Activated CD8-positive, alpha-beta T cell treated with anti-CD3 and anti-CD28 coated beads for 36 hours (primary cell): ENCODE results near the gene TNS4. TPM values are rescaled to one million over a fixed set of nuclear protein-coding genes. Genes with fewer than 3 reads are reported as not detected.

Source experiments
- ATAC-seq: fragments of 200-7000 bp; cut with Tn5 transposase; one replicate; pipeline ENCODE4 v1.10.0; 2021; ENCODE audit warnings: mild to moderate bottlenecking, moderate library complexity
- CTCF ChIA-PET: fragments of 350-600 bp; sonication (Branson Sonifier 250); formaldehyde crosslinking; loops from one replicate; lab custom pipeline; 2021; ENCODE audit warnings: antibody characterized with exemption; lab: Charles Lee
- POLR2A ChIA-PET: fragments of 350-600 bp; sonication (Branson Sonifier 250); formaldehyde crosslinking; loops from one replicate; lab custom pipeline; 2021; ENCODE audit warnings: antibody characterized with exemption; lab: Charles Lee
- DNase-seq: peaks from one replicate; pipeline ENCODE4 v3.0.0-alpha.2; 2020
- H3K27ac Mint-ChIP-seq: one replicate; pipeline ENCODE4 v1.8.0; 2021; ENCODE audit warnings: mild to moderate bottlenecking, mixed read lengths
- H3K27me3 Mint-ChIP-seq: one replicate; pipeline ENCODE4 v1.8.0; 2021; ENCODE audit warnings: mixed read lengths
- H3K36me3 Mint-ChIP-seq: one replicate; pipeline ENCODE4 v1.8.0; 2021; ENCODE audit warnings: low read depth, mixed read lengths
- H3K4me1 Mint-ChIP-seq: one replicate; pipeline ENCODE4 v1.8.0; 2021; ENCODE audit warnings: low read depth, mixed read lengths
- H3K4me3 Mint-ChIP-seq: one replicate; pipeline ENCODE4 v1.8.0; 2021; ENCODE audit warnings: mild to moderate bottlenecking, moderate library complexity, mixed read lengths
- H3K9me3 Mint-ChIP-seq: one replicate; pipeline ENCODE4 v1.8.0; 2021; ENCODE audit warnings: mixed read lengths
- intact Hi-C: fragments of 100-400 bp; cut with micrococcal nuclease; formaldehyde crosslinking; loops from one replicate; pipeline ENCODE4 v1.10.0; 2022
- total RNA-seq, 2 experiments: library from RNA; stranded (reverse); gene quantifications; one replicate each; pipeline ENCODE4 v1.2.3, GENCODE V29; 2021
- TF ChIP-seq, protein P1 (sequence below): fragments of 200-600 bp; IDR thresholded peaks from one replicate; pipeline ENCODE4 v1.8.0; 2022; ENCODE audit warnings: antibody characterized with exemption, mild to moderate bottlenecking

Gene TNS4
- total RNA-seq, 2 experiments from 2014 or later, result 5.8 to 6.3 TPM

DNA sequence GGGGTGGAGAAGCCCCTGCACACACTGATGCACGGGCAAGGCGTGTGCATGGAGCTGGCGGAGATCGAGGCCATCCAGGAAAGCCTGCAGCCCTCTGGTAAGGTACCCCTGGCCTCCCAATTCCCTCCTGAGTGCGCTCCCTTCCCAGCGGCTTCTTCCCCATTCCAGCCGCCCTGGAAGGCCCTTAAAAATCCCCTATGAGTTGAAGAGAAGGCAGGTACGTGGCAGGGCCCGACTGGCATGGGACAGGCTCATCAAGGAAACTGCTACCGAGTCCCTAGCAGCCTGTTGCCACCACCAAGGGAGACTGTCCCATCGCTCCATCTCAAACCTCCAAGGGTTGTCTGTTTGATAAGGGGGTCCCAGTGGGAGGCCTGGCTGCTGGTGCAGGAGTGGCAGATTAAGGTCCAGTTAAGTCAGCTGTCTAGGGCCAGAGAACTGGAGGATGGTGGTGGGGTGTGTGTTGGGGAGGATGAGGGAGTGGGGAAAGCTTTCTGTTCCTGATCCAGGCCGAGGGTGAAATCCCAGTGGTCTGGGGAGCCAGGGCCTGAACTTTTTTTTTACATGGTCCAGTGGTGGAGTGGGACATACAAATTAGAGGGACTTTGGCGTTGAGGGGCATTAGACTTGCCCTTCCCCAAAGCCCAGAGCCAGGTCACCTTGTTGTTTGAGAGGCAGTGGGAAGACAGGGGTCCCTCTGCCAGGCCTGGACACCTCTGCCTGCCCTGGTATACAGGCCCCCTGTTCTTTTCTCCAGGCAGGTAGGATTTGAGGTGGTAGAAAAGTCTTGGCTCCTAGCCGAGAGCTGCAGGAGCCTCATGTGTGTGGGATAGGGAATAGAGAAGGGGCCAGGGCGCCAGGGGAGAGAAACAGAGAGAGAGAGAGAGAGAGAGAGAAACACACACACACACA, 57.2 kb downstream of the TNS4 start:
- peak overlapping the region; percentile 83 for H3K27ac Mint-ChIP-seq
- intact Hi-C loops, result loop anchor here (5.0 kb wide), 1 partner anchor 88 kb away; no protein-coding TSS in a partner anchor
- H3K4me1 Mint-ChIP-seq, result peaks cover 28% of the 10 kb centered on the region
- DNase-seq (no peak), ATAC-seq (peak; percentile 9)
- CTCF ChIA-PET, result interaction anchor here (0.8 to 8.6 kb wide), 13 partner anchors 10 to 118 kb away, joined by 3 to 97 read pairs (median 7); partner anchors contain the start of gene TOP2A
- peaks cover 5% of the 10 kb centered on the region for H3K27me3 Mint-ChIP-seq
- POLR2A ChIA-PET, result interaction anchor here (0.7 to 1.4 kb wide), 12 partner anchors 12 to 144 kb away, joined by 3 to 9 read pairs (median 4); partner anchors contain the start of gene TOP2A
- H3K9me3 Mint-ChIP-seq, result no peaks in the 10 kb centered on the region
- H3K36me3 Mint-ChIP-seq, result no peaks in the 10 kb centered on the region
- H3K4me3 Mint-ChIP-seq, result peak overlapping the region; percentile 62
- TF ChIP-seq, protein P1, sequence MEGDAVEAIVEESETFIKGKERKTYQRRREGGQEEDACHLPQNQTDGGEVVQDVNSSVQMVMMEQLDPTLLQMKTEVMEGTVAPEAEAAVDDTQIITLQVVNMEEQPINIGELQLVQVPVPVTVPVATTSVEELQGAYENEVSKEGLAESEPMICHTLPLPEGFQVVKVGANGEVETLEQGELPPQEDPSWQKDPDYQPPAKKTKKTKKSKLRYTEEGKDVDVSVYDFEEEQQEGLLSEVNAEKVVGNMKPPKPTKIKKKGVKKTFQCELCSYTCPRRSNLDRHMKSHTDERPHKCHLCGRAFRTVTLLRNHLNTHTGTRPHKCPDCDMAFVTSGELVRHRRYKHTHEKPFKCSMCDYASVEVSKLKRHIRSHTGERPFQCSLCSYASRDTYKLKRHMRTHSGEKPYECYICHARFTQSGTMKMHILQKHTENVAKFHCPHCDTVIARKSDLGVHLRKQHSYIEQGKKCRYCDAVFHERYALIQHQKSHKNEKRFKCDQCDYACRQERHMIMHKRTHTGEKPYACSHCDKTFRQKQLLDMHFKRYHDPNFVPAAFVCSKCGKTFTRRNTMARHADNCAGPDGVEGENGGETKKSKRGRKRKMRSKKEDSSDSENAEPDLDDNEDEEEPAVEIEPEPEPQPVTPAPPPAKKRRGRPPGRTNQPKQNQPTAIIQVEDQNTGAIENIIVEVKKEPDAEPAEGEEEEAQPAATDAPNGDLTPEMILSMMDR, result peak; percentile 18

DNA sequence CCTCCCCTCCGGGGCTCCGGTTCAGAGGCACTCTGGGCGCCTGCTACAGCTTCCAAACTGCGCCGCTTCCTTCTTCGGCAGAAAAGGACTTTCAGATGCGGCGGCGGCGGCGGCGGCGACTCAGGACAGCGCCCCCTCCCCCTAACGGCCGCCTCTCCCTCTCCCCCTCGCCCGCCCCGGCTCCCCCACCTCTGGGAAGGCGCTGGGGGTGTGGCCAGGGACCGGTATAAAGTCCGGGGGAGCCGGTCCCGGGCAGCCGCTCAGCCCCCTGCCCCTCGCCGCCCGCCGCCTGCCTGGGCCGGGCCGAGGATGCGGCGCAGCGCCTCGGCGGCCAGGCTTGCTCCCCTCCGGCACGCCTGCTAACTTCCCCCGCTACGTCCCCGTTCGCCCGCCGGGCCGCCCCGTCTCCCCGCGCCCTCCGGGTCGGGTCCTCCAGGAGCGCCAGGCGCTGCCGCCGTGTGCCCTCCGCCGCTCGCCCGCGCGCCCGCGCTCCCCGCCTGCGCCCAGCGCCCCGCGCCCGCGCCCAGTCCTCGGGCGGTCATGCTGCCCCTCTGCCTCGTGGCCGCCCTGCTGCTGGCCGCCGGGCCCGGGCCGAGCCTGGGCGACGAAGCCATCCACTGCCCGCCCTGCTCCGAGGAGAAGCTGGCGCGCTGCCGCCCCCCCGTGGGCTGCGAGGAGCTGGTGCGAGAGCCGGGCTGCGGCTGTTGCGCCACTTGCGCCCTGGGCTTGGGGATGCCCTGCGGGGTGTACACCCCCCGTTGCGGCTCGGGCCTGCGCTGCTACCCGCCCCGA, 58.0 kb downstream of the TNS4 start, which contains the start of gene IGFBP4:
IGFBP4 (plus strand) TSS at position 255 of the 792 bp plus-strand sequence; CDS start at position 541, 286 bp downstream.
- peak within 1 kb of the TSS; percentile 83 for H3K27ac Mint-ChIP-seq
- peak within 1 kb of the TSS; percentile 62 for H3K4me3 Mint-ChIP-seq
- ChIA-PET POLR2A (interaction anchor here (0.7 to 1.9 kb wide), 13 partner anchors 12 to 127 kb away, joined by 3 to 9 read pairs (median 3); partner anchors contain the start of gene TOP2A), CTCF (interaction anchor here (0.8 to 8.6 kb wide), 14 partner anchors 9 to 119 kb away, joined by 3 to 97 read pairs (median 6); partner anchors contain the start of gene TOP2A)
- H3K4me1 Mint-ChIP-seq, result peaks cover 27% of the 10 kb centered on the region
- intact Hi-C loops, result loop anchor here (5.0 kb wide), 1 partner anchor 89 kb away; no protein-coding TSS in a partner anchor
- peak; percentile 76 for DNase-seq
- H3K36me3 Mint-ChIP-seq, result no peaks in the 10 kb centered on the region
- TF ChIP-seq, protein P1, result peak; percentile 70
- H3K9me3 Mint-ChIP-seq, result no peaks in the 10 kb centered on the region
- peaks cover 5% of the 10 kb centered on the region for H3K27me3 Mint-ChIP-seq
- peak; percentile 77 for ATAC-seq

DNA sequence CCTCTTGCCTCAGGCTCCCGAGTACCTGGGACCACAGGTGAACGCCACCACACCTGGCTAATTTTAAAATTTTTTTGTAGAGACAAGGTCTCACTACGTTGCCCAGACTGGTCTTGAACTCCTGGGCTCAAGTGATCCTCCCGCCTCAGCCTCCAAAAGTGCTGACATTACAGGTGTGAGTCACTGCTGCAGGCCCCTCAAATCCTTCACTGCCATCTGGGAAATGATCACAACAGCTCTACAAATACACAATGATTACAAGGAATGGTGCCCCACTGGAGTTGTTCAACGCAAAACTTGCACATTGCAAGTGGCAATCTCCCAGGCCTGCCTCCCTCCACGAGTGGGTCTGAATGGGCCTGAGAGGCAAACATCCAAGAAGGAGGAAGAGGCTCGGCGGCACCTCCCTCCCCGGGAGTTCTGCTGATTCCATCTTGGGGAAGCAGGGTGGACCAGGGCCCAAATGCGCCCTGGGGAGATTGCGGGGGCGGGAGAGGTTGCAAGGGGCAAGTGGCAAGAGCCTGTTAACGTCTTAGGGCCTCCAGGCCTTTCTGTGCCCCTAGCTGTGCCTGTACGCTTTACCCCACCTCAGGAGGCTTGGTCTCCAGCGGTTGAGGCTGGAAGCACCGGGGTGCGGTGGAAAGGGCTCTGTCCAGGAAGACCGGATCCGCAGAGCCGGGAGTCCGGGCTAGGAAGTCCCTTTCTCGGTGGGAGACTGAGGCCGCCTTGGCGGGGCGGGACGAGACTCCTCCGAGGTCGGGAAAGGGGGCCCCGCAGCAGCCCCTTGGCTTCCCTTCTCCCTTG, 58.8 kb downstream of the TNS4 start:
- CTCF ChIA-PET, result interaction anchor here (1.2 to 8.6 kb wide), 6 partner anchors 16 to 119 kb away, joined by 3 to 97 read pairs (median 7); partner anchors contain the start of gene TOP2A
- TF ChIP-seq, protein P1, result no peak

DNA sequence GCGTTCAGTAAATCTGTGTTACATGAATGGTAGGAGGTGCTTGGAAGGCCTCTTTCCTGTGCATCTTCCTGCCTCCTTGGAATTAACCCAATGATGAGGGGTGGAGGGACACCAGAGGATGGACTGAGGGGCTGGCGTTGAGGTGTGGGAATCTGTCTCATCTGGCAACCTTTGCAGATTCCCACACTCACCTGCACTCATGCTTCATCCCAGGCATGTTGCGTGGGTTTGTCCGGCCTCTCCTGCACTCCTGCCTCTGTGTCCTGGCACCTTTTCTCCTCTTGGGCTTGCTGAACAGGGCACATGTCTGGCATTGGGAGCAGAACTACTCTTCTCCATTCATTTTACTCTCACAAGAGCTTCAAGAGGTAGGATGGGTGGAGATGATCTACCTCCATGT, 61.3 kb downstream of the TNS4 start:
- intact Hi-C loops, result loop anchor here (5.0 kb wide), 1 partner anchor 92 kb away; no protein-coding TSS in a partner anchor
- DNase-seq, result no peak
- H3K4me3 Mint-ChIP-seq, result no peak overlapping the region
- H3K27ac Mint-ChIP-seq, result no peak overlapping the region
- CTCF ChIA-PET, result interaction anchor here (0.5 to 8.6 kb wide), 6 partner anchors 10 to 120 kb away, joined by 3 to 97 read pairs (median 5); no protein-coding TSS in a partner anchor
- H3K9me3 Mint-ChIP-seq, result no peaks in the 10 kb centered on the region
- H3K4me1 Mint-ChIP-seq, result peaks cover 20% of the 10 kb centered on the region
- ATAC-seq, result no peak
- H3K36me3 Mint-ChIP-seq, result no peaks in the 10 kb centered on the region
- H3K27me3 Mint-ChIP-seq, result peaks cover 3% of the 10 kb centered on the region
- TF ChIP-seq, protein P1, result no peak
- POLR2A ChIA-PET, result interaction anchor here (1.2 to 1.4 kb wide), 2 partner anchors 10 to 93 kb away, joined by 3 to 4 read pairs; no protein-coding TSS in a partner anchor

More for the DNA sequence above, 58.8 kb downstream of the TNS4 start:
- intact Hi-C loops, result loop anchor here (5.0 kb wide), 1 partner anchor 90 kb away; no protein-coding TSS in a partner anchor
- H3K4me3 Mint-ChIP-seq, result peak overlapping the region; percentile 25
- H3K9me3 Mint-ChIP-seq, result no peaks in the 10 kb centered on the region
- ATAC-seq (no peak), DNase-seq (no peak)
- H3K27me3 Mint-ChIP-seq, result peaks cover 5% of the 10 kb centered on the region
- no peak overlapping the region for H3K27ac Mint-ChIP-seq
- H3K4me1 Mint-ChIP-seq, result peaks cover 24% of the 10 kb centered on the region
- POLR2A ChIA-PET, result interaction anchor here (0.5 to 1.9 kb wide), 7 partner anchors 16 to 157 kb away, joined by 3 to 5 read pairs (median 4); partner anchors contain the start of gene TOP2A
- no peaks in the 10 kb centered on the region for H3K36me3 Mint-ChIP-seq
